Activated naive CD4-positive, alpha-beta T cell (primary cell): Measurements from ENCODE around the gene PTBP3.
"Not testable (repeated sequence)": the region's sequence is repeated elsewhere in the genome, so short reads cannot be mapped to it uniquely, and the experiment has no call there.

Experiments used
- DNase-seq, 4 experiments: peaks; one replicate each; lab custom pipeline; 2025; lab: John Stamatoyannopoulos, UW

Gene PTBP3

GRCh38 chr9:112322701-112323377, 10.6 kb downstream of the PTBP3 start:
- no peak for DNase-seq

- DNase-seq, result no peak
Observed at GRCh38 chr9:112316258-112316943, 17.0 kb downstream of the PTBP3 start.

GRCh38 chr9:112315331-112316257, 17.8 kb downstream of the PTBP3 start:
- no peak for DNase-seq

- DNase-seq, result no peak
Observed at GRCh38 chr9:112312139-112312538, 21.3 kb downstream of the PTBP3 start.

GRCh38 chr9:112311497-112311896, 21.9 kb downstream of the PTBP3 start:
- no peak for DNase-seq

GRCh38 chr9:112310826-112311225, 22.6 kb downstream of the PTBP3 start:
- DNase-seq, result no peak

GRCh38 chr9:112308588-112308987, 24.8 kb downstream of the PTBP3 start:
- no peak for DNase-seq

- DNase-seq, result no peak
Observed at GRCh38 chr9:112301420-112301819, 32.0 kb downstream of the PTBP3 start.

- DNase-seq, result no peak
Observed at GRCh38 chr9:112299514-112299913, 33.9 kb downstream of the PTBP3 start.

- DNase-seq, result no peak
Observed at GRCh38 chr9:112296929-112297328, 36.5 kb downstream of the PTBP3 start.

- no peak for DNase-seq
Observed at GRCh38 chr9:112295174-112295573, 38.2 kb downstream of the PTBP3 start.

GRCh38 chr9:112288029-112288428, 45.4 kb downstream of the PTBP3 start:
- no peak for DNase-seq

GRCh38 chr9:112286926-112287325, 46.5 kb downstream of the PTBP3 start:
- DNase-seq, result no peak

GRCh38 chr9:112285056-112285455, 48.4 kb downstream of the PTBP3 start:
- DNase-seq, result no peak

GRCh38 chr9:112283582-112284253, 49.7 kb downstream of the PTBP3 start:
- DNase-seq, result no peak

GRCh38 chr9:112282841-112283240, 50.6 kb downstream of the PTBP3 start:
- DNase-seq, result not testable (repeated sequence)

- DNase-seq, result no peak
Observed at GRCh38 chr9:112280904-112281303, 52.5 kb downstream of the PTBP3 start.

- no peak for DNase-seq
Observed at GRCh38 chr9:112279501-112279900, 53.9 kb downstream of the PTBP3 start.

- DNase-seq, result no peak
Observed at GRCh38 chr9:112278152-112278551, 55.3 kb downstream of the PTBP3 start.

- no peak for DNase-seq
Observed at GRCh38 chr9:112274600-112274999, 58.8 kb downstream of the PTBP3 start.

GRCh38 chr9:112273876-112274275, 59.5 kb downstream of the PTBP3 start:
- DNase-seq, result no peak

GRCh38 chr9:112271466-112272098, 61.8 kb downstream of the PTBP3 start:
- DNase-seq, result no peak
